Breast epithelium (tissue), 3 donors: ENCODE measurements around the gene FBL.

Source experiments
- CTCF ChIP-seq, 3 donors: fragments of 450-650 bp; IDR thresholded peaks; one replicate each; pipeline ENCODE4 v1.5.1; 2016 to 2017; ENCODE audit warnings: antibody characterized with exemption in 3 of 3, mild to moderate bottlenecking in 3 of 3, moderate library complexity in 3 of 3
- POLR2A ChIP-seq: fragments of 450-650 bp; IDR thresholded peaks from one replicate; pipeline ENCODE4 v1.6.1; 2016; ENCODE audit warnings: antibody characterized with exemption, mild to moderate bottlenecking, moderate library complexity
- POLR2AphosphoS5 ChIP-seq, 3 donors: sonication (generic); formaldehyde crosslinking; IDR thresholded peaks; one replicate each; pipeline ENCODE4 v1.6.1; 2017; ENCODE audit warnings: antibody characterized with exemption in 3 of 3

- TF ChIP-seq CTCF (IDR thresholded peaks at IDR 0.05) (no peak), POLR2A (no peak), POLR2AphosphoS5 (IDR thresholded peaks at IDR 0.05) (no peak)
These were observed 44.8 kb upstream of the FBL start for GRCh38 chr19:39890755-39891551.
